DMS153 treated with DMSO at 0.1 percent for 48 hours (cell line): ENCODE measurements around the gene BMP7.
"Not testable (repeated sequence)": the region's sequence is repeated elsewhere in the genome, so short reads cannot be mapped to it uniquely, and the experiment has no call there.

Experiments
- DNase-seq: peaks from one replicate; lab custom pipeline; 2025; ENCODE audit not compliant: unreplicated experiment; lab: John Stamatoyannopoulos, UW

The BMP7 gene

GRCh38 chr20:57288651-57289277 lies 22.3 kb upstream of the BMP7 start:
- no peak for DNase-seq

- DNase-seq = no peak
Measured at GRCh38 chr20:57287901-57288300, 21.5 kb upstream of the BMP7 start.

DNA sequence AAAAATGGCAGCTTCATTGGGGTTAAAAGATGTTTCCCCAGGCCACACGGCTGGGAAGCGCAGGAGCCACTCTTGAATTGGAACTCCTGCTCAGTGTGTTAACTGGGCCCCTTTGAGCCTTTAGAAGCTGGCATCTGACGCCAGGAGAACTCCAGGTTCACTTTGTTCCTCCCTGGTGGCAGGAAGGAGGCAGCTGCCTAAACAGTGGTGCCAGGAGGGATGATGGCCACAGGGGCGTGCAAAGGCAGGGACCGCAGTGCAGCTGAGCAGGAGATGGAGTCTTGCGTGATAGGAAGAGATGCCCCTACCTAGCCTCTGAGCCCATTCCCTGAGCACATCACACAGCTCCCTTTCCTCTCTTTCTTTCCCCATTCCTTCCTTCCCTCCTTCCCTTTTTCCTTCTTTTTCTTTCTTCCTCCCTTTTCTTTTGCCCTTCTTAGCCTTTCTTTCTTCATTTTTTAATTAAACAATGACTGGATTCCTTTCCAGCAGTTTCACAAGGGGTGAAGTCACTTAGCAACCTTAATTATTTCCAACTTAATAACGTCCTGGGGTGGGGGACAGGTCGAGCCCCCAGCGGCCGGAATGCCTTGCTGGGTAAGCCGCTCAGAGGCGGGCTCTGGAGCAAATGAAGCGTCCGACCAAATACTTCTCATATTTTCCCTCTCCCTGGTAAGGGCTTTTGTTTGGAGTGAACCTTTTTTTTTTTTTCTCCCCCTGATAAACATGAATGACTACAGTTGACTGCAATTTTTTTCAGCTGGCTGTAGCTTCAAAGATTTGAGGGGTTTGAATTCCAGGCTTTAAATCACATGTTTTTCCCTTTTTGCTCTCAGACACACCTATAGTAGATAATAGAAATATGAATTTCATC lies 20.8 kb upstream of the BMP7 start:
- DNase-seq = no peak

DNA sequence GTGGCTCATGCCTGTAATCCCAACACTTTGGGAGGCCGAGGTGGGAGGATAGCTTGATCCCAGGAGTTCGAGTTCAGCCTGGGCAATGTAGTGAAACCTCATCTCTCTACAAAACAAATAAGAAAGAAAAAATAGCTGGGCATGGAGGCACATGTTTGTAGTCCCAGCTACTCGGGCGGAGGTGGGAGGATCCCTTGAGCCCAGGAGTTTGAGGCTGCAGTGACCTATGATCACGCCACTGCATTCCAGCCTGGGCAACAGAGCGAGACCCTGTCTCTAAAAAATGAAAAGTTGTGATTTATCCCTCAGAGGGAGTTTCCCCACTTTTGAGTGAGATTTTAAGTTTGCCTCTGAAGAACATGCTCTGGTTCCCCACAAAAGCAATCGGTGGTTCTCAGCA lies 17.4 kb upstream of the BMP7 start:
- DNase-seq = no peak

GRCh38 chr20:57282670-57283361 lies 16.4 kb upstream of the BMP7 start:
- no peak for DNase-seq

- no peak for DNase-seq
Measured at GRCh38 chr20:57281900-57282299, 15.5 kb upstream of the BMP7 start.

DNA sequence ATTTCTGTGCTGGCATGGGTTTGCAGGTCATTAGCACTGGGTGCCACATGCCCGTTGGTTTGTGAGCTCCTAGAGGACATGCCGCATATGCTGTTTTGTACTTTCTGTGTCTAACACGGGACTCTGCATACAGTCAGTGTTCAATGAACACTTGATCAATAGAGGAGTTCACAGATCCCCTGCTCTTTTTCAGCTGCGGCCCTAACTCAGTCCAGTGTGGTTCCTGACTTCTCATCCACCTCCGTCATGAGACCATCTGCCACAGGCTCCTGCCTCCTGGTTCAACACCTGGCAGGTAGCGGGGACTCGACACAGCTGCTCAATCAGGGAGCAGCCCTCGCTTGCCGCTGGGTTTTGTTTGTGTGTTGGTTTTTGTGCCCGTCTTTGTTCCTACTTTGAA lies 13.8 kb upstream of the BMP7 start:
- DNase-seq = no peak

- not testable (repeated sequence) for DNase-seq
Measured at GRCh38 chr20:57279548-57279947, 13.1 kb upstream of the BMP7 start.

- no peak for DNase-seq
Measured at GRCh38 chr20:57278457-57278856, 12.0 kb upstream of the BMP7 start.

GRCh38 chr20:57277398-57278105 lies 11.1 kb upstream of the BMP7 start:
- DNase-seq = no peak

DNA sequence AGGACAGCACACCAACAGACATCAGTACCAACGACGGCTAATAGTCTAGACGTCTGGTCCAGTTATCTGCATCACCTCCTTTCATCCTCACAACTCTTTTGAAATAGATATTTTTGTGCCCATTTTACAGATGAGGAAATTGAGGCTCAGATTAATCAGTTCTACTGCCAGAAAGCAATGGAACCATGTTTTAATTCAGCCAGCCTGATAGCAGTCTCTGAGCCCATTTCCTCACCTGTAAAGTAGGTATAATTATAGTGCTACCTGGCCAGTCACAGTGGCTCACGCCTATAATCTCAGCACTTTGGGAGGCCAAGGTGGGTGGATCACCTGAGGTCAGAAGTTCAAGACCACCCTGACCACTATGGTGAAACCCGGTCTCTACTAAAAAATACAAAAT lies 9.8 kb upstream of the BMP7 start:
- no peak for DNase-seq

DNA sequence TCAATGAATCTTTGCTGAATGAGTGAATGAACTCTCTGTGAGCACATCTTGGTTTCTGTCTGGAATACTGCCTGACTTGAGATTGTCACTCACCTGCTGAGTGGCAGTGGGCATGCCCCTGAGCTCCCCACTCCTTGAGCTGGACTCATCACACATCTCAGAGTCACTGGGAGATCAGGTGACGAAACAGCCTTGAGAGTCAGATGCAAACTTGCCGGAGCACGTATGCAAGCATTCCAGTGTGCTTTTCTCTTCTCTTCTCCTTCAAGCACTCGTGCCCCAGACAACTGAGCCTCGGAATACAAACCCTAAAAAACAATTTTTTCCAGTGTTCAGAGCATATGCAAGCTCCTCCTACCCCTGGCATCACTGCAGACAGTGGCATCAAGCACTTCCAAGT lies 9.4 kb upstream of the BMP7 start:
- DNase-seq = no peak

GRCh38 chr20:57275334-57275733 lies 8.9 kb upstream of the BMP7 start:
- no peak for DNase-seq

DNA sequence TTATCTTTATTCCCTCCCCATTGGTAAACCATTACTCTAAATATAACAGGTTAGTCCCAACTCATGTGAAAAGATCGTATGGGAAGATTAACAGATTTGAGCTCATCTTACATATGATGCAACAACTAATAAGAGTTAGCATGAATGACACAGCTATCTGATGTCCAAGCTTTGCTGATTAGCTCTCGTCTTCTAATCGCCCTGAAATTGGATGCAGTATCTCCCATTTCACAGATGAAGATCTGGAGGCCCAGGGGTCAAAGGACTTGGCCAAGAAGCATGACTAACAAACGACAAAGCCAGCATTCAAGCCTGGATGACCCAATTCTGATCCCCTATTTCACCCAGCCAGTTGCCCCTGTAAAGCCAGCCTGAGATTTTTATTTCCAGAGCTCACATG lies 8.4 kb upstream of the BMP7 start:
- no peak for DNase-seq

DNA sequence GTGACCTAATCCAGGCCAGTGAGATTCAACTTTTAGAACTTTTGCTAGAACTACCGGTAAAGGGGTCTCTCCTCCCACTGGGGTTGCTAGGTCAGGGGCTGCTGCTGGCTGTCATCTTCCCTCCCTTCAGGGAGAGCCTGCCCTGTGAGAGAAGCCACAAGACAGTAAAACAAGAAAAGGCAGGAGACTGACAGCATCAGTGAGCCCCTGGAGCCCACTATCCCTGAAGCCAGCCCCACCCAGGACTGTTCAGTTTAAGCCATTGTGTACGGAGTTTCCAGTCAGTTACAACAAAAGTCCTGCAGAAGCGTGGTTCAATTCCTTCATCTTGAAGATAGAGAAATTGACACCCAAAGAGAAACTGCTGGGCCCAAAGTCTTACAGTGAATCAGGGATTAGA lies 7.9 kb upstream of the BMP7 start:
- DNase-seq = no peak

DNA sequence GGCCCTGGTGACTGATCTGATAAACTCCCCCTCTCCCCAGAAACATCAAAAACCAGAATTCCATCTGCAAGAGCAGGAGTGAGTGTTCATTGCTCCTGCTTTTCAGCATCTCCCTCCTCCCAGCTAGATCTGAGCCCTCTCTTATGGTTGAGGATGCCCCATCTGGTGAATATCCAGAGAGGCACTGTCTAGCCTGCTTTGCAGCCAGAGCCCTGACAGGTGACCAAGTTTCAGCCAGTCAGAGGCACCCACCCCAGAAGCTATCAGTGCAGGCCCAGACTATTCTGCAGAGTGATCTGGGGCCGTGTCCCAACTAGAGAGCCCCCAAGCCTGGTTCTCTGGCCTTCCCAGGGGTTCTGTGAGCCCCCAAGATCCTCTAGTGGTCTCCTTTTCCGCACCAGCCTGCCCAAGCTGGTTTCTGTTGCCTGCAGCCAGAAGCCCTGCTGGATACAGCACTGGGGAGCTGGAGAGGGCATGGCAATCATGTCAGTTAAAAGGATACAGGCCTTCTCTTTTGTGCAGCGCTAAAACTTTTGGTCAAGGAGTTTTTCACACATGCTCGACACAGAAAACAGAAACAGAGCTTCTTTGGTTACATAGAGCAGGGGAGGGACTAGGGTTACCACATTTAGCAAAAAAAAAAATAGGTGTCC lies 6.6 kb upstream of the BMP7 start:
- DNase-seq = no peak

DNA sequence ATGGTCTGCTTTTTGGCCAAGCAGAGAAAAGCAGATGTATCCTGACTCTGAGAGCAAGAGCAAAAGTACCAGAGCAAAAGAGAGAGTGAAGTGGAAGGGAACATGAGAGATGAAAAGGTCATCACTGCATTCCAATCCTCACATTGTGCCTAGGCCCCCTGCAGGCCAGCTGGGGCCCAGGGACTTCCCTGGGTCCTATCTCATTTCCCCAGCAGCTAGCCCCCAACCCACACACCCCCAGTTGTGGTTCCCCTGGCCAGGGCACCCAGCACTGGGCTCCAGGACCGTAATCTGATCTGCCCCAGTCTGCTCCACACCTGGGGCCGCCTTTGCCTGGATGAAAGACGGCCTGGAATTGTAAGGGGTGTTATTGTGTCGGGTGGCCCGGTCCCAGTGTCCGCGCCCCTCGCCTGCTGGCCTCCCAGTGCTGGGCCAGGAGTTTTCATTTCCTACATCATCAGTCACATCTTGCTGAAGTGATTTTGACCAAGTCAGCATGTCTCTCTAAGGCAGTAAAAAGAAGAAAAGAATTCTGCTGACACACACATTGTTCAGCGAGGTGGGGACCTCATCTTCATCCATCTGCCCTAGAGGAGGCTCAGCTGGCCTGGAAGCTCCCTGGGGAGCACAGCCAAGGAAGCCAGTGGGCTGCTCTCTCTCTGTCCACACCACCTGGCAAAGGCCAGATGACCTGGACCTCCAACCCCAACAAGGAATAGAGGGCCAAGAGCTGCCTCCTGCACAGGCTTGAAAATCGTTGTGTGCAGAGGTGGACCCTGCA lies 4.0 kb upstream of the BMP7 start:
- no peak for DNase-seq

DNA sequence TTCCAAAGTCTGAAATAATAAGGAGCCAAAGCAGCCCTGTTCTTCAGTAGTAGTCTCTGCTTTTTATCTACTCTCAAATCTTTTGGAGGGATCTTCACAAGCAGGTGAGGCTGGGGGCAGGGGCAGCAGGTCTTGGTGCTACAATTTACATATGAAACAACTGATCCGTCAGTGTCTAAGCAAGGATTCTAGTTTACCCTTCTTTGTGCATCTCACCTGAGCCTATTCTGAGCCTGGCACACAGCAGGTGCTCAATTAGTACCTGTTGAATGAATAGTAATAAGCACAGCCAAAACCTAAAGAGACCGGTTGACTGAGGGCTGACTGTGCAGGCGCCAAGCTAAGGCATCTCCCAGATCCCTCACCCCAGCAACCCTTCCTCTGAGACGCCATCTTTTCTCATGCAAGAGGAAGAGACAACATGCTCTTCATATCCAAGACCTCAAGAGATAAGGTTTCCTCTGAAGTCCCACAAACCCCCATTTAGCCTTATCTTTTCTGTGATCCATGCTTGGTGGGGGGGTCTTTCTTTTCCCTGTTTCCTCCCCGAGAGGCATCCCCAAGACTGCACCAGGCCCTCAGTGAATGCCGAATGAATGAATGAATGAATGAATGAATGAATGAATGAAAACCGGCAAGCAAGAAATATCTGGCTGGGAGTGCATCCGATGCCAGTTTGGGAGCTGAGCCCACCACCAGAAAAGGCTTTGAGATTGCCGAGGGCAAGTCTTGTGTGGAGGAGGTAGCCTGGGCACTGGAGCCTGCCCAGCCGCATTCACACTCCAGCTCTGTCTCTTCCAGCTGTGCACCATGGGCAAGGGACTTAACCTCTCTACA lies 2.9 kb upstream of the BMP7 start:
- DNase-seq = no peak

DNA sequence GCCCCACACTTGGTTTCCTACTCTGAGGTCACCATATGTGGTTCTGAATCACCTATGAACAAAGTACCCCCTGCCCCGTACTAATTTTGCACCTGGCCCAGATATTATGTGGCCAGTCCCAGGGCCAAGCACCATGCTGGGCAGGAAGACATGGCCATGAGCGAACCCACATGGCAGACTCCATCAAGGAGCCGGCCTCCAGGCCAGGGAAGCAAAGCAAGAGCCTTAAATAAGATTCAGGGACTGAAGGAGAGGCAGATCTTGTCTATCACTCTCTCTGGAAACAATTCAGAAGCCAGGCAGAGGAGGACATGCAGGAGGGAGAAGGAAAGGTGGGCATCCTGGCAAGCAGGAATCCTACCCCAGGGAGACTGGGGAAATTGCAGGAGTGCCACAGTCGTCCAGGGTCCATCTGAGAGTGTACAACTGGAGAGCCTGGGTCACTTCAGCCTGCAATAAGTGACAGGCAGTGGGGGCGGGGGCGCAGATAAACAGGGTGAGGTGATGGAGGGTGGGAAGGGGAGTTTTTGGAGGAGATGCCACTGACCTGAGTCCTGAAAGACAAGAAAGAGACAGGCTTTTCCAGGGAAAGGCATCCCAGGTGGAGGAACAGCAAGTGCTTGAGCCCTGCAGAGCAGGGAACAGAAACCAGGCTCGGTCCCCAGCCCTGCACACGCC lies 2.1 kb upstream of the BMP7 start:
- no peak for DNase-seq
